Uterus (tissue), 2 donors: ENCODE data around the gene ATP11A.

ENCODE experiments used
- CTCF ChIP-seq, 4 experiments: fragments of 200-600 bp in 2 of 4; fragments of 450-650 bp in 2 of 4; sonication (generic) in 2 of 4; IDR thresholded peaks; one replicate each; pipeline ENCODE4 v1.5.1; 2016 to 2019; ENCODE audit warnings: antibody characterized with exemption in 4 of 4, mild to moderate bottlenecking in 2 of 4, moderate library complexity in 1 of 4
- POLR2A ChIP-seq, 2 donors: fragments of 450-650 bp; IDR thresholded peaks; one replicate each; pipeline ENCODE4 v1.6.1; 2016; ENCODE audit warnings: antibody characterized with exemption in 2 of 2, mild to moderate bottlenecking in 1 of 2, moderate library complexity in 1 of 2

DNA sequence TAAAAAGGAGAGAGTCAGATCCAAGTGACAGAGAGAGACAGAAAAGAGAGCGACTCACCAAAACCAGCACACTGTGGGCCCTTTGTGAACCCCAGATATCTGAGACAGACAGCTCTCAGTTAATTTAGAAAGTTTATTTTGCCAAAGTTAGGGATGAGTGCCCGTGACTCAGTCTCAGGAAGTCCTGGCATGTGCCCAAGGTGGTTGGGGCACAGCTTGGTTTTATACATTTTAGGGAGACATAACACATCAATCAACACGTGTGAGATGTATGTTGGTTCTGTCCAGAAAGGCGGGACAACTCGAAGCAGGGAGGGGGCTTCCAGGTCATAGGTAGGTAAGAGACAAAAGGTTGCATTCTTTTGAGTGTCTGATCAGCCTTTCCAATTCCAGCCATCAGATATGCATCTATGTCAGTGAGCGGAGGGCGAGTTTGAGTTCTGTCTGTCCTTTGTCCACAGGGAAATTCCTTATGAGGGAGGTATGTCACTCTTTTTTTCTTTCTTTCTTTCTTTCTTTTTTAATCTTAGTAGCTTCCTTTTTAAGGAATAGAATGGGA lies 37.2 kb upstream of the ATP11A start:
- TF ChIP-seq CTCF (IDR thresholded peaks at IDR 0.05) (no peak), POLR2A (IDR thresholded peaks at IDR 0.05) (no peak)
